Measurements from ENCODE around the gene DHDH.
A peak's percentile ranks its signal among the peaks of the same experiment; 100 is the strongest.

The DHDH gene

DNA sequence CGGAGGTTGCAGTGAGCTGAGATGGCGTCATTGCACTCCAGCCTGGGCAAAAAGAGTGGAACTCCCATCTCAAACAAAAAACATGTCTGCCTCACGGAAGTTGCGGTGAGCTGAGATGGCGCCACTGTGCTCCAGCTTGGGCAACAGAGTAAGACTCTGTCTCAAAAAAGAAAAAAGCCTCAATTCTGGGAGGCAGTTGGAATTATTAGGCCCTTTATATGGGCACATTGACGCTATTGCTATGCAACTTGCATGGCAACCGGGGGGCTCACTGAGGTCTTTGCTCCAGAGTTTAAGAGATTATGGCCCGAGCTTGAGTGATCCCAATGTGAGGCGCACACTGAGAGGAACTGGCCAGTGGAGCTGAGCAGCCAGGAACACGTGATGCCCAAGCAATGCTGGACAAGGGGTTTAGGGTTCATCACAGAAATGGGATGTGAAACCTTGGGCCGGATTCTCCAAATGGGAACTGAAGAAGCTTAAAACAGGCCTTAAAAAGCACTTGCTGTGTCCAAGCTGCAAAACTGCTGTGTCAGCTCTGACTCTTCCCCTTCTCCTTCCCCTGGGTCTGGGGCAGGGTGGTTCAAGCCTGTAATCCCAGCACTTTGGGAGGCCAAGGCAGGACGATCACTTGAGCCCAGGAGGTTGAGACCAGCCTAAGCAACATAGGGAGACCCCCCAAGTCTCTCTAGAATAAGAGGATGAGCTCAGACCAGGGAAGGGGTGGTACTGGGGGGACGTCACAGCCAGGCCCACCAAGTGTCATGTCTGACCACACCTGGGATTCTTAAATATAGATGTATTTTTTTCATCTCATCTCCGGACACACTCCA is 34.1 kb downstream of the DHDH start:
- DNase-seq = peak; percentile 25 to 50

DNA sequence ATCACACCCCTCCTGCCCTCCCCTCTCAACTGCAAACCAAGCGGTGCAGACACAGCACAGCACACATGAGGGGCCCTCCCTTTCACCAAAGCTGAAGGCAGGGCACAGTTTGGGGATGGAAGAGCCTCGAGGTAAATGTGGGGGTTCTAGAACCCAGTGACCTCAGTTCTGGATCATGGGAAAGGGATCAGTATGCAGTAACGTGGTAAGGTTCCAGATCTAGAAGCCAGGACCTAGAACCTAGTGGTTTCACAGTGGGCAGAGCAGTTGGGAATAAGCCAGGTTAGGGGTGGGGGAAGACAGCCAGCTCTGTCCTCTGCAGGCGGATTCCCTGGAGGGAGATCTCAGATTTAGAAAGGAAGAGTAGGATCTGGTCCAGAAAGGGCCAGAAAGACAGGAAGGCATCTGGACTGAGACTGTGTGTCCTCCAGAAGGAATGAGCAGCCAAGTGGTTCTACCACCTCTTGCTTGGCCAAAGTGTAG is 34.7 kb downstream of the DHDH start:
- DNase-seq = peak in 1 of 2 experiments; percentile 27

DNA sequence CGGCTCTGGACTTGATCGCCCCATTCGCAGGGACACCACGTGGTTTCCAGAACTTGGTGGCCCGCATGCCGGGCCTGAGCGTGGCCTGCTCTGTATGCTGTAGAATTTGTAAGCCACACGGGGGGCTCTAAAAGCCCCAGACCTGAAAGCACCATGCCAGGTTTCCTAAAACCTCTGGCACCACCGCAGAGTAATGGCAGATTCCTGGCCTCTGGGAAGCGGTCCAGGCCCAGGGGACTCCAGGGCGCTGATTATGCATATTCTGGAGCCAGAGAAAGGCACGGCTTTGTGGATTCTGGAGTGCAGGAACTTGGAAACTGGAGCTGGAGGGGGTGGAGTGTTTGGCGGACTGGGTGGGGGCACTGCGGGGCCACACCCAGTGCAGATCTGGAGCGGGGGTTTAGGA is 35.3 kb downstream of the DHDH start:
- DNase-seq = no peak

DNA sequence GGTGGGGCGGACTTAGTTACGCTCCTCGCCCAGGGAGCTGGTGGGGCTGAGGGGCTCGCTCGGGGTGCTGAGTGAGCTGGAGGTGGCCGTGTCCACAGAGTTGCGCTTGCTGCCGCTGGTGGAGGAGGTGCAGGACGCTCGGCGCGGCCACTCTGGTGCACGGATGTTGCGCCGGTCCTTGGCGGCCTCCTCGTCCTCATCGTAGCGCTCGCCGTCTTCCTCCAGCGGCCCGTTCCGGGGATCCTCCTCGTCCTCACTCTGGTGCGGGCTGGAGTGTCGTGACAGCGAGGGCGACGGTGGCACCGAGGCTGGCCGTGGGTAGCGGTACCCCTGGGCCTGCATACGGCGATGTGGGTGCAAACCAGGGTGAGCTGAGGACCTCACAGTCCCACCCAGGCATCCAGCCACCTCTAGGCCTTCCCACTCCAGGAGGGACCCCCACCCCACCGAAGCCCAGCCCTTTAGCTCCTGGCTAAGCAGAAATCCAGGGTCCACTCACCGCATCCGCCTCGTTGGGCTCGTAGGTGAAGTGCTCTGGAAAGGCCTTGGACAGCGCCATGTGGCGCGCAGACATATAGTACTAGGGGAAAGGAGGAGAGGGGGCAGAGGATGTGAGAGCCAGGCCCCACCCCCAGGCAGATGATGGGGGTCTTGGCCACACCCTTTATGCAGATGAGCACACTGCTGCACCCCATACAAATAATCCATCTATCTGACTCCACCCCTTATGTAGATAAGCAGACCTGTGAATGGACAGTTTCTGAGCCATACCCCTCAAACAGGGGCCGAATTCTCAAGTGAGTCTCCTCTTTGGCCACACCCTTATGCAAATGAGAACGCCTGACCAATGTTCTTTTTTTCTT is 36.0 kb downstream of the DHDH start:
- DNase-seq = peak; percentile 33 to 45

DNA sequence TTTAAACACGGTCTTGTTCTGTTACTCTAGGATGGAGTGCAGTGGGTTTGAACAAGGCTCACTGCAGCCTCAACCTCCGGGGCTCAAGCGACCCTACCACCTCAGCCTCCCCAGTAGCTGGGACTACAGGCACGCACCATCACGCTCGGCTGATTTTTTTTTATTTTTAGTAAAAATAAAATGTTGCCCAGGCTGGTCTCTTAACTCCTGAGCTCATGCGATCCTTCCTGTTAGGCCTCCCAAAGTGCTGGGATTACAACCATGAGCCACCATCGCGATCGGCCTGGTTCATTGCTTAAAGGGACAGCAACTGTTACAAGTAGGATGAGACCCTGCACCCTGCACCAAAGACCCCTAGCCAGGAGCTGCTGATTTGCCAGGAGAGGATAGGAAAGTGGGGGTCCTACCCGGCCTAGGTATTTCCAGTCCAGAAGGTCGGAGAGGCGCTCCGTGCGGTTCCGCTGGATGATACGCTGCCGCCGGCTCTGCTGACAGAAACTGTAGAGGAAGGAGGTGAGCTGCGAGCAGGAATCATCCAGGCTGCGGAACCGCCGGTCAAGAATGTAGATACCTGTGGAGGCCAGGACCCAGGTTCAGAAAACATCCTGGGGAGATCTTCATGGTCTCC is 36.8 kb downstream of the DHDH start:
- DNase-seq = no peak

DNA sequence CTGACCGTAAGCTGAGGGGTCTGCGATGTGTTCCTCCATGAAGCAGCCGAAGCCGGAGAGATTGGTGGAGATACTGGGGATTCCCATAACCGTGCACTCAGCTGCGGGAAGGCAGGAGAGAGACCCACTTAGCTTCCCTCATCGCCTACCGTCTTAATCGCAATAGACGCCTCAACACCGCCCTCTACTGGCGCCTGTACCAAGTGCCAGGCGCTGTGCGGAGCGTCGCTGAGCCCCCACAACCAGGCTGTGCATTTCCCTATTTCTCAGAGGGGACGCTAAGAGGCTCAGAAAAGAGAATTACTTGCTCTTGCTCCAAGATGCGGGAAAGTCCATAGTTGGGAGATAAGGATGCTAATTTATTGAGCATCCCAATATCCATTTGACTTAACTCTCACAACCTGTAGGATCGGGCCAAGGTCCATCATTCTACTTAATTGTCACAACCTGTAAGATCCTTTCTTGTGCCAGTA is 37.5 kb downstream of the DHDH start:
- peak; percentile 89 to 93 for DNase-seq

DNA sequence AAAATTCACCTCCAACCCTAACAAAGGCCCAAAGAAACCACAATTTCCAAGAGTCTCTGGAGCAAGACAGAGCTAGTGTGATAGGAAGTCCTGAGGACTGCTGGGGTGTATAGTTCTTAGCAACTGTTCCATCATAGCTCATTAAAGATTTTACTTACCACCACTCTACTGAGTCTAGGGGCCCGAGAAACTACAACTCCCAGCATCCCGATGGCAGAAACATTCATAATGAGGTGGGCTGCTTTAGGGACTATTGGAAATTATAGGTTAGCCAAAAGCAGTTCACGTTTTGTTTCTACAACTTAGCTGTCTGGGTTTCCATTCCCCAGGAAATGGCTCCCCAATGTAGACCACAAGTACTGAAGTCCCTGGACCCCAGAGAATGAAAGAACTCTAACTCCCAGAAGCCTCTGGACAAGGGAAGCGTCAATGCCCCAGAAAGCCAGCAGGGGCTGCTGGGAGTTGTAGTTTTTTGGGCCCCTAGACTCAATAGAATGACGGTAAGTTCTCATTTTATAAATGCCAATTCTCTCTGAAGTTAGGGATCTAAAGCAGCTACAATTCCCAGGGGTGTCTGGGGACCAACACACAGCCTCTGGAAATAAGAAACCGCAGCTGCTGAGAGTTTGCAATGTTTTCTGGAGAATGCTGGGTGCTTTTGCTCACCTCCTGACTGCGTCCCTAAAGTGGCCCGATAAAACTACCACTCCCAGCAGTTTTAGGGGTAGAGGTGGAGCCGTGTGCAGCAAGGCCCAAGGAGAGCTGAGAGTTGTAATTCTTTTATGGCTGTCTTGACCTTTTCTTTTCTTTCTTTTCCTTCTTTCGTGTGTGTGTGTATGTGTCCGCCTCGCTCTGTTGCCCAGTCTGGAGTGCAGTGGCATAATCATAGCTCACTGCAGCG is 42.7 kb downstream of the DHDH start:
- peak; percentile 71 to 74 for DNase-seq

DNA sequence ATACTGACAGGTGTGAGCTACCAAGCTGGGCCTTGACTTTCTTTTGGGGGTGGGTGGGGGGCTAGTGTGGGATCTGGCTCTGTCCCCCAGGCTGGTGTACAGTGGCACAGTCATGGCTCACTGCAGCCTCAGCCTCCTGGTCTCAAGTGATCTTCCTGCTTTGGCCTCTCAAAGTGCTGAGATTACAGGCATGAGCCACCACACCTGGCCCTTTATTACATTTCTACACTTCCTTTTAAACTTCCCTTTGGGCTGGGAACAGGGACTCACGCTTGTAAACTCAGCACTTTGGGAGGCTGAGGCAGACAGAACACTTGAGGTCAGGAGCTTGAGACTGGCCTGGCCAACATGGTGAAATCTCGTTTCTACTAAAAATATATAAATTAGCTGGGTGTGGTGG is 43.6 kb downstream of the DHDH start:
- no peak for DNase-seq

DNA sequence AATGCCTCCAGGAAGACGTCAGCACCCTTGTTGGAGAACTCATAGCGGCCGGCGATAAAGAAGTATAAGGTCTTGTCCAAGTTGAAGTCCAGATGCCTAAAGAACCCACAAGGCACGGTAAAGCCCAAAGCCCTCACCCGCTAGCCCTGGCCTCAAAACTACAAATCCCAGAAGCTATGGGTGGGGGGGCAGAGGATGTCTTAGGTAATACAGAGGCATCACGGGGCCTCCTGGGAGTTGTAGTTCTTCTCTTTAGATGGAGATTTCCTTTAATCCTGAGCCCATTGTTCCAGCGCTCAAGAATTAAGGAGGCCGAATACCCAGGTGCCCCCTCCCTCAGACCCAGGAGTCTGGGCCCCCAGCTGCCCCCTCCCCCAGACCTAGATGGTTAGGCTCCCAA is 48.8 kb downstream of the DHDH start:
- DNase-seq = no peak

DNA sequence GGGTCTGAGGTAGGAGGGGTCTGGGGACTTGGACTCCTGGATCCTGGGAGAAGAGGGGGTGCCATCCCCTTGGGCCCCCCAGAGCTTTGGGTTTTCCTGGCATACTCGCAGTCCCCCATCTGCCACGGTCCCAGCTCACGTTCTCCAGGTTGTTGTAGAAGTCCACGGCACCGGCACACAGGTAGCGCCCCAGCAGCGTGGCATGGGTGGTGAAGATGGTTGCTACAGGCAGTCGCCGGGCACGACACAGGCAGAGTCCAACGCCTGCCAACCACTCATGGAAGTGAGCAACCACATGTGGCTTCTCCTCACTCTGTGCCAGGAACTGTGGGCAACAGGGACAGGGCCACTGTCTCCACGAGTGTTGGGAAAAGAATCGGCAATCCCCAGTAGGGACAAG is 52.2 kb downstream of the DHDH start:
- DNase-seq = no peak

DNA sequence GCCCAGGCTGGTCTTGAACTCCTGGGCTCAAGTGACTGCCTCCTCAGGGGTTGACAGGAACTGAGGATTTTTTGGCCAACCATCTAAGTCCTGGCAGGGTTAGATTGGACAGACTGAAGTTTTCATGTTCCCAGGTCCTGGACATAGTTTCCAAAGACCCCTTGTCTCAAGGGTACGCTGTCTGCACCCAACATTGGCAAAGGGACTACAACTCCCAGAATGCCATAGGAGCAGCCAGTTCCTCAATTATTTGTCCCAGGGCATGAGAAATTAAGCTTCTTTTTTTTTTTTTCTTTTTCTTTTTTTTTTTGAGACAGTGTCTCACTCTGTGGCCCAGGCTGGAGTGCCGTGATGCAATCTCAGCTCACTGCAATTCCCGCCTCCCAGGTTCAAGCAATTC is 52.7 kb downstream of the DHDH start:
- no peak for DNase-seq

DNA sequence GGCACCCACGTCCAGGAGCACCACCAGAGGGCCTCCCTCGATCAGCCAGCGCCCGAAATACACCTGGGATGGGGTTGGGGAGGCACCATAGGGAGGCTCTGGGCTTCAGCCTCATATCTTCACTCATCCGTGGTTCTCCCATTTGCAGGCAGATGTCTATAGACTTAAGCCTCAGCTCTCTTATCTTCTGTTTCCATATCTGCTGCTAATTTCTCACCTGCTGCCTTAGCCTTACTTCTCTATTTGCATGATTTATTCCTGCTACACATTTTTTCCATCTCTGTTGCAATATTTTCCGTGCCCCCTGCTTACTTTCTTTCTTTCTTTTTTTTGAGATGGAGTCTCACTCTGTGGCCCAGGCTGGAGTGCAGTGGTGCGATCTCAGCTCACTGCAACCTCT is 53.8 kb downstream of the DHDH start:
- no peak for DNase-seq

DNA sequence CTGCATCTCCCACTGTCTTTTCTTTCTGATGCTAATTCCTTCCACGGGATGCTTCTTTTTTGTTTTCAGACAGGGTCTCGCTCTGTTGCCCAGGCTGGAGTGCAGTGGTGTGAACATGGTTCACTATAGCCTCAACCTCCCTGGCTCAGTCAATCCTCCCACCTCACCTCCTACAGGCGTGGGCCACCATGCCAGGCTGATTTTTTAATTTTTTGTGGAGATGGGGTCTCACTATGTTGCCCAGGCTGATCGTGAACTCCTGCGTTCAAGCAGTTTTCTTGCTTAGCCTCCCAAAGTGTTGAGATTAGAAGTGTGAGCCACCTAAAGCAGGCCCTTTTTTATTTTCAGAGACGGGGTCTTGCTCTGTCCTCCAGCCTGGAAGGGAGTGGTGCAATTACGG is 54.8 kb downstream of the DHDH start:
- no peak for DNase-seq

DNA sequence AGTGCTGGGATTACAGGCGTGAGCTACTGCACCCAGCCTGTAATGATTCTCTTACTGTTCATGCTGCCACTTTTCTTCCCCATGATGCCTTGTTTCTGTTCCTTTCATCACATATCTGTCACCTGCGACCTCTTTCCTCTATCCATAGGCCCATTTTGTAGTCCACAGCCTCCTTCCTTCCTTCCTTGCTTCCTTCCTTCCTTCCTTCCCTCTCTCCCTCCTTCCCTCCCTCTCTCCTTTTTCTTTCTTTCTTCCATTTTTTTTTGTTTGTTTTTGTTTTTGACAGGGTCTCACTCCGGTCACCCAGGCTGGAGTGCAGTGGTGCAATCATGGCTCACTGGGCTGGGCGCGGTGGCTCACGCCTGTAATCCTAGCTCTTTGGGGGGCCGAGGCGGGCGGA is 55.4 kb downstream of the DHDH start:
- no peak for DNase-seq

DNA sequence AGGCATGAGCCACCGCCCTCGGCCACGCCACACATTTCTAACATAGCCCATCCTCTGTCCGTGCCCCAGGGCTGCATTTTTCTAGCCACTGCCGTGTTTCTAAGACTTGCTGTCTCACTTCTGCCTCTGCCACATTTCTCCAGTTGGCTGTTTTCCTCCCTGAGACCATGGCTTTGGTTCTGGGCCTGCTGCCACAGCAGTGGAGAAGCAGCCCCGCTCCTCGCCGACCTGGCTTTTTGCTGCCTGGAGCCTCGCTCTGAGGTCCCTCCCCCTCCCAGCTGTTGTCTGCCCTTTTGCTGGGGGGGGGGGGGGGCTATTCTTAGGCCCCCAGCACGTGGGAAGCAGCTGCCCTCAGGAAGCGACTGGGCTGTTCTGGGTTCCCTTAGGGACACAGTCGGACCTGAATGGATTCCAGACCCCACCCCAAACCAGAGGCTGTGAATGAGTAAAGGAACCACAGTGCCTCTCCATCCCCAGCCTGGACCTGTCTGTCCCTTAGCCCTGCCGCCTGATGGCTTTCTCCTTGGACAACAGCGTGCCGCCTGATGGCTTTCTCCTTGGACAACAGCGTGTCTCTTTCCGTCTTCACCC is 56.3 kb downstream of the DHDH start:
- no peak for DNase-seq

DNA sequence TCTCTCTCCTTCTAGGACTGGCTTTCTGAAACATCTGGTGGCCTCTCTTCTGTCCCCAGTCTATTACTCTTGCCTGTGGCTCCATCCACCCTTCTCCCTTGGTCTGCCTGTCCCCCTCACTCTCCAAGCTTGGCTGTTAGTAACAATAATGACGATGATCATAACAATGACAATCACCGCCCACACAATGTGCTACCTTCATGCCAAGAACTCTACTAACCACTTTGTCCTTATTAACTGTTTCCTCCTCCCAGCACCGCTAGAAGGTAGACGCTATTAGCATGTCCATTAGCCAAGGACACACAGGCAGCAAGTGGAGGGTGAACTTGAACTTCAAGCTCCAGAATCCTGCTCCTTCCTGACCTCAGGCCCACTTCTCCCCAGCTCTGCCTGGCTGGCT is 56.9 kb downstream of the DHDH start:
- DNase-seq = no peak

DNA sequence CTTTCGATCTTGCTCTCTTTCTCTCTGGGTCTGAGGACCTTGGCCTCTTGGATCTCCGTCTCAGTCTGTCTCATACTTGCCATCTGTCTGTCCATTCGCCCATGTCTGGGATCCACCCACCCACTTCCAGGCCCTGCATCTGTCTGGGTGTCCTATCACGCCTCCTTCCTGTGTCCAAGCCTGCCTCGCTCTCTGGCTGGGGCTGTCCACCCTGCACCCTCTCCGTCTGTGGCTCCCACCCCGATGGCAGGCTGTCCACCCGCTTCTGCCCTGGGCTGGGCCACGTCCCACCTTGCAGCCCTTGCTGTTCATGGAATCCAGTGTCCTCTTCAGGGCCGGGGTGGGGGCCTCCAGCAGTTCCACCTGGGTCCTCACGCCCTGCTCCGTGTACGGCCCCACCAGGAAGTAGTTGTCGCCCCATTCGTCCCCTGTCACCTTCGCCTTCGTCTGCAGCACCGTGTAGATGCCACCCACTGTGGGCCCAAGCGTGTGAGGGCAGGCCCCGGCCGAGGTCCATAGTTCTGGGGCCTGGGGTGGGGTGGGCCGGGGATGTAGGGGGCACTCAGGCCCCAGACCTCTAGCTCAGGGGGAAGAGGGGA is 57.6 kb downstream of the DHDH start:
- DNase-seq = no peak

DNA sequence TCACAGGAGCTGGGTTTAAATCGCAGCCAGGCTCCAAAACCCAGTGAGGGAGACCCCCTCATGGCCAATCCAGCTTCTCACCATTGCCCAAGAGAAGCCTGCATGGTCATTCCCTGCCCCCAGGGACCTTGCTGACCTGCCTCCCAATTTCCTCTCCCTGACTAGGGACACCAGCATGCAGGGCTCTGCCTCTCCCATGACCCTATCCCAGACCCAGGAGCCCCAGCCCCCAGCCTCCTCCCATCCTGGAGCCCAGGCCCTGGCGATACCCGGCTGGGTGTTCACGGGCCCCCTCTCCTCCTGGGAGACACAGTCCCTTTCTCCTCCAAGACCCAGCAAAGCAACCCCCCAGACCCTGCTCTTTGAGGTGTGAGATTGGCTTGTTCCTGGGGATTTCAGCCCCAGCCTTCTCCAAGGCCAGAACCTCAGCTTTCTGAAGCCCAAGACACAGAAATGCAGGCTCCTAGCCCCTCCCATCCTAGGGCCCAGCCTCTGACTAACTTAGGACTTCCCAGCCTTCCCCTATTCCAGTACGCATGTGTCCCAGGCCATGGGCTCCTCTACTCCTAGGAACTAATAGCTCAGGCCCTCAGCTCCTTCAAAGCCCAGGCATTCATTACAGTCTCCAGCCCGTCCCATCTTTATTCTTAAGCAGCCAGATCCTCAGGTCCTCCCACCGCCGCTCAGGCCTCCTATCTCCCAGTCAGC is 58.5 kb downstream of the DHDH start:
- peak; percentile 77 to 86 for DNase-seq

DNA sequence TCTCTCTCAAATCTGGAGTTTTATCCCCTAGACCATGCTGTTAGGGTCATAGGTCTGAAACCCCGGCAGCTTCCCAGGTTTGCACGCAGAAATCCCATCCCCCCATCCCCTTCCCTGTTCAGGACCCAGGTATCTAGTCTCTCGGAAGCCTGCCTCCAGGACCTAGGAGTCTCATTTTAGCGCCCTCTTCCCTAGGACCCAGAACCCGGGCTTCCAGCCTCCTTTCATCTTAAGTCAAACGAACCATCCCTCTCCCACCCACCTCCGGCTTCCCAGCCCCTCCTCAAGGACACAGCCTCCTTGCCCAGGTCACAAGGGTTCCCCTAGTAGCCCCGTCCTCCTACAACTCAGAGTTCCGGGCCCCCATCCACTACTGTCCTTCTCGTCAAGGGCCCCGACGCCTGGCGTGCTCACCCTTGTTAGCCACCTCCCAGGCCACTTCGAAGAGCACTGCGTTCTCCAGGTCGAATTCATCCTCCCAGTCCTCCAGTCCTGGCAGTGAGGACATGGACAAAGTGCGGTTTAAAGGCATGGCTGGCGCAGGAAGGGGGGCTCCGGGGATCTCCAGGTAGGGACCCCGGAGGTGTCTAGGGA is 59.2 kb downstream of the DHDH start:
- no peak for DNase-seq
